Endothelial cell (in vitro differentiated cells): ENCODE results near the gene MATK. TPM values are rescaled to one million over a fixed set of nuclear protein-coding genes. Genes with fewer than 3 reads are reported as not detected.

Experiments
- DNase-seq: peaks from one replicate; pipeline ENCODE4 v3.0.0; 2021; ENCODE audit warnings: low spot score
- H3K27ac Mint-ChIP-seq: one replicate; pipeline ENCODE4 v1.8.0; 2021; ENCODE audit warnings: mixed read lengths, inconsistent platforms; ENCODE audit not compliant: unreplicated experiment
- H3K27me3 Mint-ChIP-seq: one replicate; pipeline ENCODE4 v1.8.0; 2021; ENCODE audit warnings: mild to moderate bottlenecking, moderate library complexity, mixed read lengths, inconsistent platforms; ENCODE audit not compliant: unreplicated experiment
- H3K36me3 Mint-ChIP-seq: one replicate; pipeline ENCODE4 v1.8.0; 2021; ENCODE audit warnings: mild to moderate bottlenecking, low read depth, mixed read lengths, inconsistent platforms; ENCODE audit not compliant: unreplicated experiment
- H3K4me1 Mint-ChIP-seq: one replicate; pipeline ENCODE4 v1.8.0; 2021; ENCODE audit warnings: mild to moderate bottlenecking, mixed read lengths, inconsistent platforms; ENCODE audit not compliant: unreplicated experiment
- H3K4me3 Mint-ChIP-seq: one replicate; pipeline ENCODE4 v1.8.0; 2021; ENCODE audit warnings: mild to moderate bottlenecking, mixed read lengths, inconsistent platforms; ENCODE audit not compliant: unreplicated experiment
- H3K9me3 Mint-ChIP-seq: one replicate; pipeline ENCODE4 v1.8.0; 2021; ENCODE audit warnings: mixed read lengths, inconsistent platforms; ENCODE audit not compliant: unreplicated experiment
- total RNA-seq: library from RNA; stranded (reverse); fragmentation: NEBNext Ultra II Directional; extraction: Animal tissue kit (Norgen Biotek cat#: 25700); gene quantifications from one replicate; pipeline ENCODE4 v1.2.1, GENCODE V29; 2021; ENCODE audit not compliant: unreplicated experiment
- TF ChIP-seq, protein P1 (sequence below): fragments of 200-600 bp; sonication (generic); IDR thresholded peaks from one replicate; pipeline ENCODE4 v1.5.0; 2021; ENCODE audit warnings: antibody characterized with exemption; ENCODE audit not compliant: unreplicated experiment

The MATK gene
- total RNA-seq, 1 donor from 2014 or later = 10.9 TPM

- Mint-ChIP-seq H3K4me1 (no peaks in the 10 kb centered on the region), H3K27me3 (peaks cover 14% of the 10 kb centered on the region), H3K36me3 (peaks cover 8% of the 10 kb centered on the region), H3K9me3 (no peaks in the 10 kb centered on the region), H3K4me3 (peak overlapping the region; percentile 14), H3K27ac (no peak overlapping the region)
- TF ChIP-seq, protein P1, sequence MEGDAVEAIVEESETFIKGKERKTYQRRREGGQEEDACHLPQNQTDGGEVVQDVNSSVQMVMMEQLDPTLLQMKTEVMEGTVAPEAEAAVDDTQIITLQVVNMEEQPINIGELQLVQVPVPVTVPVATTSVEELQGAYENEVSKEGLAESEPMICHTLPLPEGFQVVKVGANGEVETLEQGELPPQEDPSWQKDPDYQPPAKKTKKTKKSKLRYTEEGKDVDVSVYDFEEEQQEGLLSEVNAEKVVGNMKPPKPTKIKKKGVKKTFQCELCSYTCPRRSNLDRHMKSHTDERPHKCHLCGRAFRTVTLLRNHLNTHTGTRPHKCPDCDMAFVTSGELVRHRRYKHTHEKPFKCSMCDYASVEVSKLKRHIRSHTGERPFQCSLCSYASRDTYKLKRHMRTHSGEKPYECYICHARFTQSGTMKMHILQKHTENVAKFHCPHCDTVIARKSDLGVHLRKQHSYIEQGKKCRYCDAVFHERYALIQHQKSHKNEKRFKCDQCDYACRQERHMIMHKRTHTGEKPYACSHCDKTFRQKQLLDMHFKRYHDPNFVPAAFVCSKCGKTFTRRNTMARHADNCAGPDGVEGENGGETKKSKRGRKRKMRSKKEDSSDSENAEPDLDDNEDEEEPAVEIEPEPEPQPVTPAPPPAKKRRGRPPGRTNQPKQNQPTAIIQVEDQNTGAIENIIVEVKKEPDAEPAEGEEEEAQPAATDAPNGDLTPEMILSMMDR = no peak
- DNase-seq = no peak
Observed at GRCh38 chr19:3771000-3771905, 14.9 kb downstream of the MATK start.

- no peak overlapping the region for H3K4me3 Mint-ChIP-seq
- TF ChIP-seq, protein P1 = no peak
- H3K4me1 Mint-ChIP-seq = no peaks in the 10 kb centered on the region
- H3K27me3 Mint-ChIP-seq = peaks cover 14% of the 10 kb centered on the region
- DNase-seq = no peak
- H3K36me3 Mint-ChIP-seq = peaks cover 8% of the 10 kb centered on the region
- H3K9me3 Mint-ChIP-seq = no peaks in the 10 kb centered on the region
- no peak overlapping the region for H3K27ac Mint-ChIP-seq
Observed at GRCh38 chr19:3770136-3770999, 15.8 kb downstream of the MATK start.

DNA sequence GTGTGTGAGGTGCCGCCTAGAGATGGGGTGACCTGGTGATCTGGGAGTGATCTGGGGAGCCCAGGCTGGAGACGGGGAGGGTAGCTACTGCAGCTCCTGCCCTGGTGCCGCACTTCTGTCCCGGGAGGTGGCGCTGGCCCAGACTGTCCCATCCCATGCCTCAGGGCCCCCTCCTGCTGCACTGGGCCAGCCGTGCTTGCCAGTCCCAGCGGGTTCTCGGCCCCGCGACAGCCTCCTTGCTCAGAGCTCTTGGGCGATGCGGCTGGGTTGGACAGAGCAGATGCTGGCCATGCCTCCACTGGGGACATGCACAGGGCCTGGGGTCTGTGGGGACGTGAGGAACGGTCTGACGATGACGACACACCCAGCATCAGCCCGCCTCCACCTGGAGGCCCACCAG lies 16.7 kb downstream of the MATK start:
- no peaks in the 10 kb centered on the region for H3K9me3 Mint-ChIP-seq
- no peaks in the 10 kb centered on the region for H3K4me1 Mint-ChIP-seq
- H3K36me3 Mint-ChIP-seq = peaks cover 8% of the 10 kb centered on the region
- no peak overlapping the region for H3K4me3 Mint-ChIP-seq
- no peak overlapping the region for H3K27ac Mint-ChIP-seq
- no peak for DNase-seq
- TF ChIP-seq, protein P1 = no peak
- peaks cover 12% of the 10 kb centered on the region for H3K27me3 Mint-ChIP-seq

GRCh38 chr19:3768748-3769099 lies 17.5 kb downstream of the MATK start:
- no peak overlapping the region for H3K27ac Mint-ChIP-seq
- no peak for DNase-seq
- peak overlapping the region; percentile 73 for H3K4me3 Mint-ChIP-seq

More at GRCh38 chr19:3768748-3769099, 17.5 kb downstream of the MATK start:
- Mint-ChIP-seq H3K4me1 (no peaks in the 10 kb centered on the region), H3K9me3 (no peaks in the 10 kb centered on the region), H3K36me3 (peaks cover 8% of the 10 kb centered on the region), H3K27me3 (peaks cover 9% of the 10 kb centered on the region)
- TF ChIP-seq, protein P1 = no peak
